HL-60/S4 treated with phorbol 12-myristate 13-acetate at 8.2 ng/mL for 4 days and 3 days (cell line): Measurements from ENCODE around the gene TBPL2.
"Not testable (repeated sequence)": the region's sequence is repeated elsewhere in the genome, so short reads cannot be mapped to it uniquely, and the experiment has no call there.

Source experiments
- in situ Hi-C: fragments of 300-500 bp; cut with MboI; formaldehyde crosslinking; loops from 2 replicates; pipeline ENCODE4 v1.15.0; 2022; ENCODE audit warnings: low sequenced_read_pairs

Gene TBPL2

DNA sequence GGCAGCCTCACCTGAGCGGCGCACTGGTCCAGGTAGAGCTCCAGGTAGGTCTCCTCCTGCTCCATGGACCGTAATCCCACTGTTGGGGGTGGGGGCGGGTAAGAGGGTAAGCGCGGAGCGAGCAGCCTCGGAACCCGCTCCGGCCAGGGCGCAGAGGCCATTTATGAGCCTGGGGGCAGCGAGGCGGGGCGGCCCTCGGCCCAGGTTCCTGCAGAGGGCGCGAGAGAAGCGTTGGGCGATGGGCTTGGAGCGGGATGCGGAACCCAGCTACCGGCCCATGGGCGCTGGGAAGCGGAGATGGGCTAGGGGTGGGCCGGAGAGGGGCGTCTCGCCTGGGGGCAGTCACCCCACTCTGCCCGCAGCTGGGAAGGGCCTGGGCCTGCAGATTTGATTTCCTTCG is at the start of gene TBPL2:
TBPL2 (minus strand) TSS at position 232 of the 400 bp plus-strand sequence; CDS start at position 65, 167 bp downstream.
- in situ Hi-C loops = no loop called here

DNA sequence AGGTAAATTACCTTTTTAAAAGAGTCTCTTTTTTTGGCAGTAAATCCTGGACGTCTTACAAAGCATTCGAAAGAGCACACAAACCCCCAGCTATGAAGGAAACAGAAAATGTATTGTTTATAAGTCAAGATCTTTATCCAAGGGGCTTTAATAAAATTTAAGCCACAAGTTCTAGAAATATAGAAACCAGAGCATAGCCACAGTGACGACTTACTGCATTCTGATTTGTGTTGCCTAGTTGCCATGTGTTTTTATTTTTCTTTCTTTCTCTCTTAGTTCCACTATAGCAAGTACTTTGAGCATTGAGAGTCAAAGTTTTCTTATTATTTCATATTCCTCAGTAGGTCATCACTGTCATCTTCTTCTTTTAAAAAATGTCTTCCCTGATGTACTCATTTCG is 47.8 kb upstream of the TBPL2 start:
- in situ Hi-C loops = no loop called here

DNA sequence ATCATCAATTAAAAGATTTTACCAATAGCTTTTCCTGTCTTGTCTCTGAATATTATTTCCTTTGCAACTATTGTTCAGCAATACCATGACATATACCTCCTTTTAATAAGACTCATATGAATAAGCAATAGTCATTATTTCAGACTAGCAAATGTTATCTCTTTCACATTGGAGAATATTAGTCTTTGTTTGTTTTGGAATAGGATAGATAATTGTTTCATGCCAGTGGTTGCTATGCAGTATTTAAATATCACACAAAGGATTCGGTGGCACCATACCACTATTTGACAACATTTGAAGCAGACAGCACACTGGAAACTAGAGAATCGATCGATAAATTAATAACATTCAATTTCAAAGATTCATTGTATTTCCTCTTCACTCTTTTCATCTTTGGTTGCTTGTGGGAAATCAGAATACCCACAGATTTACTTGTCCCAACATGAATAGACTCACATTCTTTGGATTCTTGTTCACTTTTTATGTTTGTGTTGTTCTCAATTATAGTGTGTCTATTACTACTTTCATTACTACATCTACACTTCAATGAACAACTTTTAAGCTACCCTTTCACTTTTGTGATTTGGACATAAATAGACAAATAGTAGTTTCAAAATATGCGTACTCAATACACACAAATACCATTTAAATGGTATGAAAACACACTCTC is 42.7 kb upstream of the TBPL2 start:
- in situ Hi-C loops = no loop called here

DNA sequence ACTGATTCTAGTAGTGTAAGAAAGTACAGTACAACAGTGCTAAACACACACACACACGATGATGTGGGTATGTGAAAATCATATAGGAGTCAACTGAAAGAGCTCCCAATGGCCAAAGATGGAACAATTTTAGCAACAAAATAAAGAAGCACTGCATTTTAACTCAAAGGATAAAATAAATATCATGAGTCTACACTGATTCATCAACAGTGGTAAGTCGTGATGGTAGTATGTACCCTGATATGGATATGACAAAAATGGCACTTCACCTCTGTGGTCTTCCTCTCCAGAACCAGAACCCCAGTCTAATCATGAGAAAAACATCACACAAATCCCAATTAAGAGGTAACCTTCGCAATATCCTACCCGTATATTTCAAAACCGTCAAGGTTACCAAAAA is 41.4 kb upstream of the TBPL2 start:
- in situ Hi-C loops = no loop called here

DNA sequence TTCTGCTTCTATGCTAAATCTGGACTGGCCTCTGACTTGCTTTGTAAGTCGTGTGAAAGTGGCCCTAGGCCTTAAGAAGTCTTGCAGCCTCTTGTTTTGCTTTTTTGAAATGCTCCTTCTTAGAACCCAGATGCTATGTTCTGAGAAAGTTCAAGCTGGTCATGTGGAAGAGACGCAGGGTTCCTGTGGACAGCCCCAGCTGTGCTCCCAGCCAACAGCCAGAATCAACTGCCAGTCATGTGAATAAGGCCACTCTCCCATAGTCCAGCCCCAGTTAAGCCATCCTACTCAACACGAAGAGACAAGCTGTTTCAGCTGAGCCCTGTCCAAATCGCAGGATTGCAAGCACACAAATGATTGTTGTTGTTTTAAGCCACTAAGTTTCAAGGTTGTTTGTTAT is 37.3 kb upstream of the TBPL2 start:
- in situ Hi-C loops = no loop called here

DNA sequence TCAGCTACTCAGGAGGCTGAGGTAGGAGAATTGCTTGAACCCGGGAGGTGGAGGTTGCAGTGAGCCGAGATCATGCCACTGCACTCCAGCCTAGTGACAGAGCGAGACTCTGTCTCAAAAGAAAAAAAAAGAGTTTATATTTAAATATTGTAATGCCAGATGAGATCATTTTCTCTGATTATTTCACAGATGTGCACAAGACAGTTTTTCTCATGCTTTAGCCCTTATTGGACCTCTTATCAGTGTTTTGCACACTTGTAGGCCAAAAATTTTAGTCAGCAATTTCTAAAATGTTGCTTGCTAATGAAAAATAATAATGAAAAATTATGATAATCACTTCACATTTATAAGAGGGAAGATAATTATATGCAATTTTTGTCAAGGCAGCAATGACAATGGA is 36.0 kb upstream of the TBPL2 start:
- in situ Hi-C loops = not testable (repeated sequence)

DNA sequence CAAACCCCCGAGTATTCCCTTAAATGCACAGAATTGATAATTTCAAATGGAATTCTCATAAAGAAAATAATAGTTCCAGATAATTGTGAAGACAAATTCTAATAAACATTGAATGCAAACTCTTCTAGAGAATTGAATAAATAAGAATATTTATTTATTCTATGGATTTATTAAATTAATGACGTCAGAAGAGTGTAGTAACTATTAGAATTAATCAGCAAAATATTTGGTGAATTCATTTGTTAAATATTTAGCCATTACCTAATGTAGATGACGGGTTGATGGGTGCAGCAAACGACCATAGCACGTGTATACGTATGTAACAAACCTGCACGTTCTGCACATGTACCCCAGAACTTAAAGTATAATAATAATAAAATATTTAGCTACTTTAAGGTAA is 33.4 kb upstream of the TBPL2 start:
- in situ Hi-C loops = no loop called here

DNA sequence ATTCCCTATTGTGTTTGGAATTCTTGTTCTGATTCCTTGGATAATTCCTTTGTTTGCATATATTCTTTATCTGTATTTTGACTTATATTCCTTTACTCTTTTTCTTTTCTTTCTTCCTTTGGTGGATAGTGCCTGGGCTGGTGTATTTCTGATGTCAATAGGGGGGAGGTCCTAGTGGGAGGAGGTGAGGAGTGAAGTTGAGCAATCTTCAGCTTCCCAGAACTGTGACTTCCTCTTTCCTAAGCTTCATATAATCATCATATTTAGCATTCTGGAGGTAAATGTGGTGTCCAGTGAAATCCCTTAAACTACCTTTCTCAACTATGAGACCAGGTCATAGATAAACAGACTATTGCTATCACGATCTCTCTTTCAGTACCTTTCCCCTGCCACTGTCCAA is 29.6 kb upstream of the TBPL2 start:
- in situ Hi-C loops = no loop called here

DNA sequence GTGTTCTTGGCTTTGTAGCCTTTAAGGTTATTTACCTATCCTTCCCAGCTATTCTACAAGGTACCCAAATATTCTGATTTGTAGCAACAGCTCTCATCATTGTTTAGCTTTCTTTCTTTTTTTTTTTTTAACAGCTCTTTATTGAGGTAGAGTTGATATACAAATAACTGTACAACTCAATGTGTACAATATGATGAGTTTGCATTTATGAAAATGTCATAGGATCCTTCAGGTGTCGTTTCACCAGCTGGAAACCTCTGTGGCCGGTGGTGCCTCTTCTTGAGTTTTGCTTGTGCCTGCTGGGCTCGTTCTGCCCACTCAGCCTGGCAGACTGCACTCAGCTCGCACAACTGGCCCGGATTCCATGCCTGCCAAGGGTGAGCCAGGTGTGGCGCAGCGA is 26.9 kb upstream of the TBPL2 start:
- in situ Hi-C loops = no loop called here

DNA sequence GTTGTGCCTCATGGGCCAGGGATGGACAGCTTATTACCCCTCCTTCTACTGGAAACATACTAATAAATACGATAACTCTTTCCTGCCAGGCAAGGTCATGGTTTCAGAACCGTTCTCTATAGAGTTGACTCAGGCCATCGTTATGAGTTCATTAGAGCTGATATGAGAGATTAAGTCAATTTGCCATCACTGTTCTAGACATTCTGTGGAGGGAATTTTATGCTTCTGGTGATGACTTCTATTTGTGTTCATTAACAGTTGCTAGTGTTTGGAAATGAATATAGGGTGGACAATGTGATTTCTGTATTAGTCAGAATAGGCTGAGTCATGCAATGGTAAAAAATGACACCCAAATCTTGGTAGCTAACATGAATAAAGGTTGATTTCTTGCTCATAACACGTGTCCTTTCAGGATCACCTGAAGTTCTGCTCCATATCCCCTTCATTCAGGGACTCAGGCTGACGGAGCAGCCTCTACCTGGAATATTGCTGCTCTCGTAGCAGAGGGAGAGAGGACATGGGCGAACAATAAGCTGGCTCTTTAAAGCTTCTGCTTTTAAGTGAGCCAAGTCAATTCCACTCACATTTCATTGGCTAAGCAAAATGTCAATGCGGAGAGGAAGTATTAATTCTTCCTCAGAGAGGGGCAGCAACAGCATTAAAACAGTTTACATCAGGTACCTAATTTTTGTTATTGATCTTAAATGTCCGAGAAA is 18.5 kb upstream of the TBPL2 start:
- in situ Hi-C loops = no loop called here

DNA sequence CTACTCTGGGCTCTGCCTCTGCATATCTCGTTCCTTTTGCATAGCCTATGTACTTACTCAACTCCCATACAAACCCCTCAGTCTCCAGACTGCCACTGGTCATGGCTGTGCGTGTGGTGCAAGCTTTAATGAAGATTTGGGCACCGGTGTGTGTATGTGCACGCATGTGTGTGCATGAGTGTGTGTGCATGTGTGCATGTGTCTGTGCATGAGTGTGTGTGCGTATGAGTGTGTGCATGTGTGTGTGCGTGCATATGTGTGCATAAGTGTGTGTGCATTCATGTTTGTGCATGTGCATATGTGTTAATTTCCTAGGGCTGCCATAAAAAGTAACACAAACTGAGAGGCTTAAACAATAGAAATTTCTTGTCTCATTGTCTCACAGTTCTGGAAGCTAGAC is 17.1 kb upstream of the TBPL2 start:
- in situ Hi-C loops = no loop called here

DNA sequence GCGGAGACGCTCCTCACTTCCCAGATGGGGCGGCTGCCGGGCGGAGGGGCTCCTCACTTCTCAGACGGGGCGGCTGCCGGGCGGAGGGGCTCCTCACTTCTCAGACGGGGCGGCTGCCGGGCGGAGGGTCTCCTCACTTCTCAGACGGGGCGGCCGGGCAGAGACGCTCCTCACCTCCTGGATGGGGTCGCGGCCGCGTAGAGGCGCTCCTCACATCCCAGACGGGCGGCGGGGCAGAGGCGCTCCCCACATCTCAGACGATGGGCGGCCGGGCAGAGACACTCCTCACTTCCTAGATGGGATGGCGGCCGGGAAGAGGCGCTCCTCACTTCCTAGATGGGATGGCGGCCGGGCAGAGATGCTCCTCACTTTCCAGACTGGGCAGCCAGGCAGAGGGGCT is 16.0 kb upstream of the TBPL2 start:
- in situ Hi-C loops = not testable (repeated sequence)

DNA sequence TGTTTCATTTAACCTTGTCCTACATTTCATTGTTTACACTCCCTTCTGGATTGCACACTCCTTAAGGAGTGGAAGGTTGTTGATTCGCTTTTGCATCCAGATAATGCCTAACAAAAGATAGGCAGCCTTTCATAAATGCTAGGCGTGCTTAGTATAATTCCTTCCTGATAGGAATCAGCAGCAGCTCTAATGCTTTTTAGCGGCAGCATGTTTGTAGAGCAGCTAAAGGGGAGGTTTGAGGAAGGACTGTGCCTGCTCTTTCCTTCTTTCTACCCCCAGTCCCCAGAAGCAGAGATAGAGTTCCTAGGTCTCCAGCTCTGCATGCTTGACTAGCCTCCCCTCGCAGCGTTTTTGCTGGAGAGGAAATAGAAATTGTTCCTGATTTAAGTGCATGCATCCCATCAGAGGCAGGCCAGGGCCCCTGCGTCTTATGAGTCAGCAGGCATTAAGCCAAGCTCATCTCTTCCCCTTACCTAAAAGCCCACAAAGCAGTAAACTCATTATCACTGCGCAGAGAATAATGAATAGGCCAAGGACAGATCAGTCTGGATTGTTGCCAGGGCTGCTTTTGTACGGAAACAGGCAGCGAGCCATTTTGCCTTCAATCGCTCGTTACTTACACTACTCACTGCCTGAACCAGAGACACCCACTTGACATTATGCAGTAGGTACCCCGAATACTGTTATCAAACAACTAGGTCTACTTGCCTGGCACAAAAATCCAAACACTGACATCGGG is 14.0 kb upstream of the TBPL2 start:
- in situ Hi-C loops = no loop called here

DNA sequence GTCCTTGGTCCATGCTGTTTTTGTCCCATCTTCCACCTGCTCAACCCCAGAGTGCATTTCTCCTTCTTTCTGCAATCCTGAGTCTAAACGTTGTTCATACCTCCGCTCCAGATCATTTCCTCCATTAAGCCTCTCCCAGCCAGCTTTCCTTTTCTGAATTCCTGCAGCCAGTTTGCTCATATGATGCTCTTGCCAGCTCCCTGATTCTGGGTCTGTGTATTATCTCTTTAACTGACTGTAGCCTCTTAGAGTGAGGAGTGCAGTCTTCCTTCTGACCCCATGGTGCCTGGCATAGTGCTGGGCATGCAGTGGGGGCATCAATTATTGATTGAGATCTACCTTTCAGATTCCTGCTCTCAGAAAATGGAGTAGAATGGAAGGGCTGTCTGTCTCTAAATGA is 11.5 kb upstream of the TBPL2 start:
- in situ Hi-C loops = no loop called here

DNA sequence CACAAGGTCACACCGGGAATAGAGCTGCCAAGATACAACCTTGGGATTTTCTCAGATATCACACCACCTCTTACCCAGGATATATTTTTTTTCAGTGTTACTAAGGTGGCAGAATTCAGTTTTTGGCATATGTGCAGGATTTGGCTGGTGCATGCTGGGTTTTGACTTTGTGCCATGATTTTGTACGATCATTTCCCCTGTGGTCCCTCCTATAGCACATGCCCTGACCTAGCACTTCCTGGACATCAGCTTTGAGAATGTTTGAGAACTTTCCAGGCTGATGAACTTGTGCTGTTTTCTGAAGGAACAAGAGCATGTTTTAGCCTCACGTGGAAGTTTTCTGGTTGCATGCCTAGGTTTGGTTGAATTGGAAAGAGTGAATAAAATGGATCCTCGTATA is 11.0 kb upstream of the TBPL2 start:
- in situ Hi-C loops = no loop called here

DNA sequence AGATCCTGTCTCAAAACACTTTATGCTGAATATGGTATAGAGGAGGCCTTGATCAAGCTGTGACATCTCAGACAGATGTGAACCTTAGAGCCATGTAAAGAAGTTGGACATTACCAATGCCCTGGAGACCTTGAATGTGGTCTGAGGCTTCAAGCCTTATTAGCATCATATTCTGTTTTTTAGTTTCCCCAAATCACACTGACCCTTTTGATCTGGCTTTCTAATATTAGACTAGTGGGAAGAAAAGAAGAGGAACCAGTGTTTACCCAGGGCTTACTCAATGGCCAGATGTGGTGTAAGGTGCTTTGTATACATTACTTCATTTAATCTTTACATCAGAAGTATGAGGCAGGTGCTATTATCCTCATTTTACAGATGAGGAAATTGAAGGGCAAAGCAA is 10.6 kb upstream of the TBPL2 start:
- in situ Hi-C loops = no loop called here

DNA sequence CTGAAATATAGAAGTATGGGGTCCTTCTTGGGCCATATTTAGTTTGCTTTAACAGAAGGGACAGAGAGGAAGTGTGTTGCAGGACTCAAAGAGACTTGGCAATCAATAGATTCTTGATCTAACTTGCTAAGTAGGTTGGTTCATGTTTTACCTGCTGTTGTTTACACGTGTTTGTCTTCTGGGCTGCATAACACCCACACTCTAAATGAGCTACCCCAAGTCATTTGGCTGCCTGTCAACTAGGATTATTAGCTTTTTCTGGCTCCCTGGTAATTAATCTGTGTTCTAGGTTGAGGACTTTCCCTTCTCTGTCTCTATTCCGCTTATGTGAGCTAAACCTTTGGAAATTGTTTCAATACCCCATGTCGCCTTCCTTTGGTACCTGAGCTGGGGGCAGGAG is 10.1 kb upstream of the TBPL2 start:
- in situ Hi-C loops = no loop called here

DNA sequence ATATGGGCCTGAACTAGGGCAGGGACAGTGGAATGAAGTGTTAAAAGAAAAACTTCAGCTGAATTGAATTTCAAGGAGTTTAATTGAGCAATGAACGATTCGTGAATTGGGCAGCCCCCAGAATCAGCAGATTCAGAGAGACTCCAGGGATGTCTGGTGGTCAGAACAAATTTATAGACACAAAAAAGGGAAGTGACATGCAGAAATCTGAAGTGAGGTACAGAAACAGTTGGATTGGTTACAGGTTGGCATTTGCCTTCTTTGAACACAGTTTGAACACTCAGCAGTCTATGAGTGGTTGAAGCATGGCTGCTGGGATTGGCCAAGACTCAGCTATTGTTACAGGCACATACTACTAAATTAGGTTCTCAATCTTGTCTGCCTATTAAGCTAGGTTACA is 9.7 kb upstream of the TBPL2 start:
- in situ Hi-C loops = no loop called here

DNA sequence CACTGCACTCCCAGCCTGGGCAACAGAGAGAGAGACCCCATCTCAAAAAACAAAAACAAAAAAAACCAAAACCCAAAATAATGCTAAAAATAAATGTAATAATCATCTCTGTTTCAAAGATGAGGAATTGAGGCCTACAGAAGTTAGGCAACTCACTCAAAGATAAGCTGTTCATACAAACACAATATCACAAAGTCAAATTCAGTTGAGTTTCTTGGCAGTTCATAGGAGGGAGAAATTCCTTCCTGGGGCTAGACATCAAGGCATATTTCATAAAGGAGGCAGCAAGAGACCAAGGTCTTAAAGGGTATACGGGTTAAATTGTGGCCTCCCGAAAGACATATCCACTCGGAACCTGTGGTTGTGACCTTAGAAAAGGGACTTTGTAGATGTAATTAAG is 8.7 kb upstream of the TBPL2 start:
- in situ Hi-C loops = no loop called here

DNA sequence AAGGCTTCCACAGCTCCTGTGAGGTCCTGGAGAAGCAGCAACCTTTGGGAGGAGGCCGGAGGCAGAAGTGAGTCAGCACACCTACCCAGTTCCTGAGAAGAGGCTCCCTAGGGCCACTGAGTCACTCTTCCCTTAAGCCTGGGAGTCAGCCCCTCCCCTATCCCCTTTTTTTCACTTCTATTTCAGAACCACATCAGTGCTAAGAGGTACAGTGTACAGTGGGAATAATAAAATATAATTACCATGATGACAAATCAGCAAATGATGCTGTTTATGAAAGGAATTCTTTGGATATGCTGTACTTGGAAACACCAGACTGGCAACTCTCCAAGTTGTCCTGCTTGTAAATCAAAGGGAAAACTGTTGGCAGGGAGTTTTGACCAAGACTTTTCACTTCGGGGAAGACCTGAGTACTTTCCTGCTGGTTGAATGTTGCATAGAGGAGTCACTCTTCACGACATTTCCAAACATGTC is 7.8 kb upstream of the TBPL2 start:
- in situ Hi-C loops = no loop called here

DNA sequence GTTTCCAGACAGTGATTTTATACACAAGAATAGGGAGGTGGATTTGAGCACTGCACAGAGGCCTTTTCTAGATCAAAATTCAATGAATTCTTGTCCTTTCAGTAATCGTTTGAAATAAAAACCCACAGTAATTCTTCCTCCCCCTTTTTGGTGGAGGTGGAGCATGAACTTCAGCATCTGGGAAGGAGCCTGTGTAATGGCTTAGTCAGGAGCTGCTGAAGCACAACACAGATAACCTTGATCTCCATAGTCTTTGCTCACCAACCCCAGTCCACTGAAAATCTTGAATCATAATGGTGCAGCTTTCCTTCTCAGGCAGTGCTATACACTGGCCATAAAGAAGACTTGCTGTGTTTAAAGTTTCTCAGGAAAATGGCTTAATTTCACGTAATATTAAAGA is 6.4 kb upstream of the TBPL2 start:
- in situ Hi-C loops = no loop called here

DNA sequence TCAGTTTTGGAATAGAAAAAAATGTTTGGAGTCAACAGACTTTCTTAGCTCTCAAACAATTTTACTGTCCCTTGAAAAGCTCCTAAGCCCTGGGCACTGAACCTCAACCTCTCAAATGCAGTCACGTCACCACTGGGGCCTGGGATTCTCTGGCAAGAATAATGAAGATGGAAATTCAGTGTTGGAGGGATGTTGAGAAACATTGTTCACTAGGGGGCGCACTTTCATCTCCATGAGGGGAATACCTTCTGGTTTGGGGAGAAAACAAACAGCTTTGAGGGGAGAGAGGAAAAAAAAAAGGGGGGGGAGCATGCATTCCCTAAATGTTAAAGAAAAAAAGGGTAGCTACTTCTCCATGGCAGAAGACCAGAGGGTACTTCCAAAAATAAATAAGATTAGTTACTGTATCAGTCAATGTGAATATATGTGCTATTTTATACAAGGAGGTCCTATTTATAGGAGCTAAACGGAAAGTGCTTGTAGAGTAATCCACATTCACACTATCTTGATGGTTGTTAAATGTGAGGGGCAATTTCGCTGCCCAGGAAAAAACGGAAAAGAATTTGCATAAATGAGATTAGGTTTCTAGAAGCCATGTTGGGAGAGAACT is 5.8 kb upstream of the TBPL2 start:
- in situ Hi-C loops = no loop called here
